ENCODE data around the gene COLEC12.

Gene COLEC12

GRCh38 chr18:505483-506122, 5.1 kb upstream of the COLEC12 start:
- DNase-seq: no peak

- DNase-seq: no peak
Observed at GRCh38 chr18:501406-501714, 859 bp upstream of the COLEC12 start.

- DNase-seq: no peak
Observed at GRCh38 chr18:499776-500631, 497 bp downstream of the COLEC12 start.

- peak; percentile 23 for DNase-seq
Observed at GRCh38 chr18:498931-499775, 1.3 kb downstream of the COLEC12 start.

- DNase-seq: no peak
Observed at GRCh38 chr18:497688-498087, 2.8 kb downstream of the COLEC12 start.

- no peak for DNase-seq
Observed at GRCh38 chr18:495452-495851, 5.0 kb downstream of the COLEC12 start.

- no peak for DNase-seq
Observed at GRCh38 chr18:495017-495416, 5.5 kb downstream of the COLEC12 start.

GRCh38 chr18:493986-494983, 6.2 kb downstream of the COLEC12 start:
- DNase-seq: no peak

GRCh38 chr18:492451-492850, 8.1 kb downstream of the COLEC12 start:
- no peak for DNase-seq

- DNase-seq: no peak
Observed at GRCh38 chr18:490624-491023, 9.9 kb downstream of the COLEC12 start.

GRCh38 chr18:490024-490366, 10.5 kb downstream of the COLEC12 start:
- no peak for DNase-seq

GRCh38 chr18:489244-490023, 11.1 kb downstream of the COLEC12 start:
- no peak for DNase-seq

- DNase-seq: no peak
Observed at GRCh38 chr18:486929-487740, 13.4 kb downstream of the COLEC12 start.

GRCh38 chr18:484749-485464, 15.6 kb downstream of the COLEC12 start:
- DNase-seq: no peak

GRCh38 chr18:478681-479080, 21.8 kb downstream of the COLEC12 start:
- DNase-seq: no peak

GRCh38 chr18:477565-477964, 22.9 kb downstream of the COLEC12 start:
- DNase-seq: no peak

GRCh38 chr18:476251-476664, 24.2 kb downstream of the COLEC12 start:
- no peak for DNase-seq

- no peak for DNase-seq
Observed at GRCh38 chr18:475202-476031, 25.1 kb downstream of the COLEC12 start.

GRCh38 chr18:474416-474815, 26.1 kb downstream of the COLEC12 start:
- no peak for DNase-seq

Data from NCI-H2171 treated with DMSO at 0.1 percent for 48 hours (cell line).